Measurements from ENCODE around the gene RAD21L1. TPM values are rescaled to one million over a fixed set of nuclear protein-coding genes. Genes with fewer than 3 reads are reported as not detected.

Gene RAD21L1
- total RNA-seq, 4 donors from 2014 or later: not detected

GRCh38 chr20:1204113-1204512, 21.7 kb upstream of the RAD21L1 start:
- intact Hi-C loops (cut with DNase I; ENCODE audit: low total_unique reads): no loop called here
- no peak for TF ChIP-seq CTCF (IDR thresholded peaks at IDR 0.05)
- no peak for TF ChIP-seq POLR2A (IDR thresholded peaks at IDR 0.05)

GRCh38 chr20:1204576-1204975, 21.3 kb upstream of the RAD21L1 start:
- Histone ChIP-seq H3K9me3 (no peaks in the 10 kb centered on the region), H3K27ac (no peak overlapping the region), H3K27me3 (no peaks in the 10 kb centered on the region), H3K36me3 (no peaks in the 10 kb centered on the region), H3K4me1 (no peaks in the 10 kb centered on the region), H3K4me3 (no peak overlapping the region)
- intact Hi-C loops (cut with DNase I; ENCODE audit: low total_unique reads): no loop called here
- no peak for DNase-seq
- no peak for TF ChIP-seq CTCF (IDR thresholded peaks at IDR 0.05)
- no peak for TF ChIP-seq POLR2A (IDR thresholded peaks at IDR 0.05)

More at GRCh38 chr20:1204113-1204512, 21.7 kb upstream of the RAD21L1 start:
- no peak for DNase-seq
- H3K27ac ChIP-seq: no peak overlapping the region
- no peaks in the 10 kb centered on the region for H3K27me3 ChIP-seq
- H3K9me3 ChIP-seq: no peaks in the 10 kb centered on the region
- no peaks in the 10 kb centered on the region for H3K4me1 ChIP-seq
- H3K36me3 ChIP-seq: no peaks in the 10 kb centered on the region
- no peak overlapping the region for H3K4me3 ChIP-seq

GRCh38 chr20:1205802-1206201, 20.0 kb upstream of the RAD21L1 start:
- DNase-seq: no peak
- Histone ChIP-seq H3K27ac (no peak overlapping the region), H3K27me3 (no peaks in the 10 kb centered on the region), H3K4me3 (no peak overlapping the region), H3K36me3 (no peaks in the 10 kb centered on the region), H3K4me1 (no peaks in the 10 kb centered on the region), H3K9me3 (no peaks in the 10 kb centered on the region)
- TF ChIP-seq POLR2A (IDR thresholded peaks at IDR 0.05): no peak
- no peak for TF ChIP-seq CTCF (IDR thresholded peaks at IDR 0.05)
- intact Hi-C loops (cut with DNase I; ENCODE audit: low total_unique reads): no loop called here

GRCh38 chr20:1206366-1207148, 19.3 kb upstream of the RAD21L1 start:
- DNase-seq: no peak
- H3K4me3 ChIP-seq: no peak overlapping the region
- TF ChIP-seq POLR2A (IDR thresholded peaks at IDR 0.05): no peak
- no peak for TF ChIP-seq CTCF (IDR thresholded peaks at IDR 0.05)
- H3K4me1 ChIP-seq: no peaks in the 10 kb centered on the region
- H3K27me3 ChIP-seq: no peaks in the 10 kb centered on the region
- intact Hi-C loops (cut with DNase I; ENCODE audit: low total_unique reads): no loop called here
- no peak overlapping the region for H3K27ac ChIP-seq
- H3K9me3 ChIP-seq: no peaks in the 10 kb centered on the region
- H3K36me3 ChIP-seq: no peaks in the 10 kb centered on the region

- no peak for DNase-seq
Measured at GRCh38 chr20:1207293-1207878, 18.5 kb upstream of the RAD21L1 start.

More at GRCh38 chr20:1207293-1207878, 18.5 kb upstream of the RAD21L1 start:
- no peaks in the 10 kb centered on the region for H3K27me3 ChIP-seq
- no peaks in the 10 kb centered on the region for H3K4me1 ChIP-seq
- TF ChIP-seq POLR2A (IDR thresholded peaks at IDR 0.05) (no peak), CTCF (IDR thresholded peaks at IDR 0.05) (no peak)
- H3K27ac ChIP-seq: no peak overlapping the region
- H3K4me3 ChIP-seq: no peak overlapping the region
- intact Hi-C loops (cut with DNase I; ENCODE audit: low total_unique reads): no loop called here
- H3K9me3 ChIP-seq: no peaks in the 10 kb centered on the region
- H3K36me3 ChIP-seq: no peaks in the 10 kb centered on the region

Measured in uterus (tissue), 4 donors.